PC-9 (cell line): ENCODE results near the gene PSKH1. TPM values are rescaled to one million over a fixed set of nuclear protein-coding genes. Genes with fewer than 3 reads are reported as not detected.

Experiments used
- BruUV-seq: library from RNA; stranded (reverse); fragments of 400-500 nt; replicated peaks from 2 replicates; lab custom pipeline; 2021; lab: Mats Ljungman, UMichigan
- CTCF ChIA-PET: fragments of 300-600 bp; sonication (Branson Sonifier 250); formaldehyde crosslinking; loops from one replicate; lab custom pipeline; 2022; ENCODE audit warnings: antibody characterized with exemption; lab: Charles Lee
- POLR2A ChIA-PET: fragments of 300-600 bp; sonication (Branson Sonifier 250); formaldehyde crosslinking; loops from one replicate; lab custom pipeline; 2022; ENCODE audit warnings: antibody characterized with exemption; ENCODE audit not compliant: unreplicated experiment; lab: Charles Lee
- DNase-seq, 2 experiments: peaks; one replicate each; pipeline versions ENCODE4 v3.0.0 to v3.0.0-alpha.2; 2015 to 2022; ENCODE audit warnings: mixed read lengths in 1 of 2
- H2AFZ ChIP-seq: fragments of 200-600 bp; sonication (generic); 2 replicates; pipeline ENCODE4 v1.8.1; 2017; ENCODE audit warnings: antibody characterized with exemption
- H3F3A ChIP-seq: fragments of 200-600 bp; sonication (generic); 2 replicates; pipeline ENCODE4 v1.8.1; 2017; ENCODE audit warnings: antibody characterized with exemption, mild to moderate bottlenecking, low read depth; ENCODE audit not compliant: insufficient read depth
- H3K27ac ChIP-seq: fragments of 200-600 bp; sonication (generic); 2 replicates; pipeline ENCODE4 v1.6.1; 2016; ENCODE audit warnings: mixed run types
- H3K27me3 ChIP-seq: fragments of 200-600 bp; sonication (generic); 2 replicates; pipeline ENCODE4 v1.6.1; 2016; ENCODE audit warnings: low read depth, mixed run types; ENCODE audit not compliant: insufficient read depth
- H3K36me3 ChIP-seq: fragments of 200-600 bp; sonication (generic); 2 replicates; pipeline ENCODE4 v1.6.1; 2016; ENCODE audit warnings: low read depth, mixed run types
- H3K4me1 ChIP-seq: fragments of 200-600 bp; sonication (generic); replicated peaks from 2 replicates; pipeline ENCODE4 v1.6.1; 2016; ENCODE audit warnings: mixed run types; ENCODE audit not compliant: insufficient read depth
- H3K4me2 ChIP-seq: fragments of 200-600 bp; sonication (generic); 2 replicates; pipeline ENCODE4 v1.6.1; 2017; ENCODE audit warnings: mixed run types
- H3K4me3 ChIP-seq: fragments of 200-600 bp; sonication (generic); 2 replicates; pipeline ENCODE4 v1.6.1; 2016; ENCODE audit warnings: mixed run types
- H3K79me2 ChIP-seq: fragments of 200-600 bp; sonication (generic); 2 replicates; pipeline ENCODE4 v1.6.1; 2017; ENCODE audit warnings: low read depth, mixed run types
- H3K9me2 ChIP-seq: fragments of 200-600 bp; sonication (generic); 2 replicates; pipeline ENCODE4 v1.8.1; 2017; ENCODE audit warnings: mild to moderate bottlenecking; ENCODE audit not compliant: insufficient read depth
- H3K9me3 ChIP-seq: fragments of 200-600 bp; sonication (generic); 2 replicates; pipeline ENCODE4 v1.8.1; 2016; ENCODE audit warnings: low read depth; ENCODE audit not compliant: insufficient read depth
- H4K20me1 ChIP-seq: fragments of 200-600 bp; sonication (generic); 2 replicates; pipeline ENCODE4 v1.8.1; 2017; ENCODE audit not compliant: insufficient read depth
- EZH2 ChIP-seq: fragments of 200-600 bp; sonication (generic); IDR thresholded peaks from 2 replicates; pipeline ENCODE4 v1.8.0; 2017; ENCODE audit warnings: antibody characterized with exemption, low read depth
- intact Hi-C: fragments of 100-400 bp; cut with micrococcal nuclease; formaldehyde crosslinking; loops from one replicate; pipeline ENCODE4 v1.10.0; 2022; ENCODE audit not compliant: unreplicated experiment
- total RNA-seq: library from RNA; stranded (reverse); gene quantifications from 2 replicates; pipeline ENCODE4 v1.2.3, GENCODE V29; 2021
- TF ChIP-seq, protein P1 (sequence below): fragments of 200-600 bp; sonication (generic); conservative IDR thresholded peaks from 2 replicates; pipeline ENCODE4 v1.6.1; 2017; ENCODE audit warnings: mixed run types, antibody characterized with exemption, mild to moderate bottlenecking, moderate library complexity

PSKH1 gene
- total RNA-seq, 1 experiment from 2014 or later: 25.8 TPM

GRCh38 chr16:67915831-67916723 lies 23.0 kb downstream of the PSKH1 start:
- Histone ChIP-seq H3K79me2 (no peaks in the 10 kb centered on the region), H3K9me3 (no peaks in the 10 kb centered on the region), H4K20me1 (peaks cover 47% of the 10 kb centered on the region), H3K4me2 (no peak overlapping the region), H3K4me1 (no peaks in the 10 kb centered on the region), H3K27ac (no peak overlapping the region), H3K9me2 (no peaks in the 10 kb centered on the region), H3K4me3 (no peak overlapping the region), H3F3A (no peaks in the 10 kb centered on the region), H3K36me3 (no peaks in the 10 kb centered on the region), H2AFZ (no peak overlapping the region), H3K27me3 (no peaks in the 10 kb centered on the region)
- POLR2A ChIA-PET: interaction anchor here (0.7 kb wide), 1 partner anchor 100 kb away, joined by 11 read pairs; no protein-coding TSS in a partner anchor
- no peak for DNase-seq
- CTCF ChIA-PET: interaction anchor here (0.6 kb wide), 1 partner anchor 78 kb away, joined by 8 read pairs; no protein-coding TSS in a partner anchor
- TF ChIP-seq, protein P1, sequence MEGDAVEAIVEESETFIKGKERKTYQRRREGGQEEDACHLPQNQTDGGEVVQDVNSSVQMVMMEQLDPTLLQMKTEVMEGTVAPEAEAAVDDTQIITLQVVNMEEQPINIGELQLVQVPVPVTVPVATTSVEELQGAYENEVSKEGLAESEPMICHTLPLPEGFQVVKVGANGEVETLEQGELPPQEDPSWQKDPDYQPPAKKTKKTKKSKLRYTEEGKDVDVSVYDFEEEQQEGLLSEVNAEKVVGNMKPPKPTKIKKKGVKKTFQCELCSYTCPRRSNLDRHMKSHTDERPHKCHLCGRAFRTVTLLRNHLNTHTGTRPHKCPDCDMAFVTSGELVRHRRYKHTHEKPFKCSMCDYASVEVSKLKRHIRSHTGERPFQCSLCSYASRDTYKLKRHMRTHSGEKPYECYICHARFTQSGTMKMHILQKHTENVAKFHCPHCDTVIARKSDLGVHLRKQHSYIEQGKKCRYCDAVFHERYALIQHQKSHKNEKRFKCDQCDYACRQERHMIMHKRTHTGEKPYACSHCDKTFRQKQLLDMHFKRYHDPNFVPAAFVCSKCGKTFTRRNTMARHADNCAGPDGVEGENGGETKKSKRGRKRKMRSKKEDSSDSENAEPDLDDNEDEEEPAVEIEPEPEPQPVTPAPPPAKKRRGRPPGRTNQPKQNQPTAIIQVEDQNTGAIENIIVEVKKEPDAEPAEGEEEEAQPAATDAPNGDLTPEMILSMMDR: no peak
- no peak for TF ChIP-seq EZH2
- BruUV-seq: no TSS peak
- intact Hi-C loops: no loop called here

- Histone ChIP-seq H3K79me2 (no peaks in the 10 kb centered on the region), H4K20me1 (peaks cover 47% of the 10 kb centered on the region), H3K4me1 (no peaks in the 10 kb centered on the region), H3K4me2 (no peak overlapping the region), H3K4me3 (no peak overlapping the region), H3F3A (no peaks in the 10 kb centered on the region), H3K9me2 (no peaks in the 10 kb centered on the region), H3K36me3 (no peaks in the 10 kb centered on the region), H3K27me3 (no peaks in the 10 kb centered on the region), H2AFZ (no peak overlapping the region), H3K9me3 (no peaks in the 10 kb centered on the region), H3K27ac (no peak overlapping the region)
- TF ChIP-seq, protein P1: no peak
- TF ChIP-seq EZH2: no peak
- ChIA-PET POLR2A (interaction anchor here (0.8 kb wide), 1 partner anchor 15 kb away, joined by 6 read pairs; the partner anchor contains the start of gene CTRL), CTCF (no interaction called here)
- intact Hi-C loops: no loop called here
- BruUV-seq: no TSS peak
- no peak for DNase-seq
These were observed 24.2 kb downstream of the PSKH1 start for GRCh38 chr16:67917140-67917851.

- H3K9me3 ChIP-seq: no peaks in the 10 kb centered on the region
- intact Hi-C loops: no loop called here
- no peak overlapping the region for H2AFZ ChIP-seq
- no peaks in the 10 kb centered on the region for H3K4me1 ChIP-seq
- H3F3A ChIP-seq: no peaks in the 10 kb centered on the region
- H3K27ac ChIP-seq: no peak overlapping the region
- no peak overlapping the region for H3K4me3 ChIP-seq
- ChIA-PET POLR2A (interaction anchor here (0.8 kb wide), 1 partner anchor 14 kb away, joined by 6 read pairs; the partner anchor contains the start of gene CTRL), CTCF (no interaction called here)
- H3K36me3 ChIP-seq: no peaks in the 10 kb centered on the region
- no peaks in the 10 kb centered on the region for H3K9me2 ChIP-seq
- no peak for DNase-seq
- H3K4me2 ChIP-seq: no peak overlapping the region
- peaks cover 47% of the 10 kb centered on the region for H4K20me1 ChIP-seq
- no TSS peak for BruUV-seq
- TF ChIP-seq EZH2: no peak
- TF ChIP-seq, protein P1: no peak
- H3K27me3 ChIP-seq: no peaks in the 10 kb centered on the region
- H3K79me2 ChIP-seq: no peaks in the 10 kb centered on the region
These were observed 24.8 kb downstream of the PSKH1 start for GRCh38 chr16:67917852-67918236.
